GM18502 (cell line): ENCODE measurements around the gene PRDM16.

Source experiments
- ATAC-seq: cut with Tn5 transposase; IDR thresholded peaks from one replicate; pipeline ENCODE4 v1.9.1; 2021; ENCODE audit warnings: mild to moderate bottlenecking; ENCODE audit not compliant: unreplicated experiment, poor library complexity

Gene PRDM16

DNA sequence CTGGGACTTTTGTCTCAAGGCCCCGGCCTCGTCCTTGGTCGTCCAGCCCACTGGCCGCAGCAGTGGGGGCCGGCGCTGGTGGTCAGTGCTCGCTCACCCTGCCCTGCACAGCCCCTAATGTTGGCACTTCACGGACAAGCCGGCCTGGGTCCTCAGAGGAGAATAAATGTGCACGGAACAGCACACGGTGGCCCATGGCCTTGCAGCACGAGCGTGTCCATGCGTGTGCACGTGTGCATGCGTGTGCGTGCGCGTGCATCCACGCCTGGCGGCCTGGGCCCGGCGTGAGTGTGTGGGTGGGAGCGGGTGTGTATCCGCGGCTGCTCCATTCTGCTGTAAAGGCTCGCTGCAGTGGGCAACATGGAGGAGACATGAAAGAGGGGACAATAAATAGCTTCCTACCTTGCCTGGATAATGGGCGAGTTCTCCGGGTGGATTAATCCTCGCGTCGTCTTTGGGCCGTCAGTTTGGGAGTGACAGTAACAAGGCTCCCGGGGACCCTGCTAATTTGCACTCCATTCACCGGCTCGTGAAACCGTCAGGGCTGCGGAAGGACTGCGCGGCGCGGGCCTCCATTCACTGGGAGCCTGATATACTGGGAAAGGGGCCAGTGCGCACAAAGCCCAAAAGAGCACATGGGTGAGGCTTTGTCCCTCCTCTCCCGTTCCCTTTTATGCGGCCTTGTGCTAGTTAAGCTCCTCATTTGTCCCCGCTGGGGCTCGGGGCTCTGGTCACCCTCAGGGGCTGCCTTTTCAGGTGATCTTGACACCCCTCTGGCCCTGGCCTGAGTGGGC, 142.8 kb downstream of the PRDM16 start:
- no peak for ATAC-seq

GRCh38 chr1:3212453-3213355, 143.7 kb downstream of the PRDM16 start:
- ATAC-seq: no peak

DNA sequence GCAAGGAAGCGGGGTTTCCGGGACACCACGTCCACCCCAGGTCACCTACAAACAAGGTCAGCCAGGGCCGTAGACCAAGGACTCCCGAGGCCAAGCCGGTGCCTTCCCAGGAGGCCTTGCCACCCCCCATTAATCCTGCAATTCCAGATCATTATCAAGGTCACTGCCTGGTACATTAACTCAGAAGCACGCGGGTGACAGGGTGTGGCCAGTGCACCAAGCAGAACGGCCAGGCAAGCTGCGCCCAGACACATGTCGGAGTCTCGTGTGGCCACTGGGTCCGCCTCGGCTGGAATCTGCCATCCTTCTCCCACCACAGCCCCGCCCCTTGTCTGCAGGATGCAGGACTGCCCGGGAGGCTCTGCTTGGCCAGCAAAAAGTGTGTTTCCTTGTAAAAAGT, 144.7 kb downstream of the PRDM16 start:
- no peak for ATAC-seq

GRCh38 chr1:3215198-3216014, 146.4 kb downstream of the PRDM16 start:
- no peak for ATAC-seq

- ATAC-seq: no peak
Observed at GRCh38 chr1:3216015-3216391, 147.0 kb downstream of the PRDM16 start.

- no peak for ATAC-seq
Observed at GRCh38 chr1:3217181-3217641, 148.2 kb downstream of the PRDM16 start.

DNA sequence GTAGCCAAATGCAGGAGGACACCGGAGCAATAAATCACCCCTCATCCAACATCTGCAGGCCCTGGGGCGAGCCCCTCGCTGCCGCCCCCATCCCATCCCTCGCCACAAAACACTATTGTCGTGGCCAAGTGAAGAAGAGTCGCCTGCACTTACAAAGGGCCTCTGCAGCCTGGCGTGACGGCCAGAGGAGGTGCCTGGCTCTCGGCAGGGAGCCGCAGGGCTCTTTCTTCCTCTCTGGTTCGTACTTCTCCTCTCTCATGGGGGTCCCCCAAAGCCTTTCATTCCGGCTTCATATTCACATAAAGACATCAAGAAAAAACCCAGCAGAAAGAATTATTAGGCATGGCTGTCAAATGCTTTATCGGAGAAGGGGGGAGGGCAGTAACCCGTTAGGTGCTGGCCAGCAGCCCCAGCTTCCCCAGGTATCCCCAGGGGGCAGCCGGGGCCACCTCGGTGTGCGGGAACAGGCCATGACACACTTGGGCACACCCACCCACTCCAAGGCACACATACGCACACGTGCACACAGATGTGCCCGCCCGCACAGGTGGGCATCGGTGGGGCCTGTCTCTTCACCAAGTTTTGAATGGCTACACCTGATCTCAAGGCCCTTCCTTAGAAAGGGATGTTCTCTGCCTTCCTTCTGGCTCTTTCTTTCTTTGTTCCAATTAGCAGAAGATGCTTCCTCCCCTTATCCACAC, 149.1 kb downstream of the PRDM16 start:
- no peak for ATAC-seq

GRCh38 chr1:3219005-3219790, 150.2 kb downstream of the PRDM16 start:
- no peak for ATAC-seq

DNA sequence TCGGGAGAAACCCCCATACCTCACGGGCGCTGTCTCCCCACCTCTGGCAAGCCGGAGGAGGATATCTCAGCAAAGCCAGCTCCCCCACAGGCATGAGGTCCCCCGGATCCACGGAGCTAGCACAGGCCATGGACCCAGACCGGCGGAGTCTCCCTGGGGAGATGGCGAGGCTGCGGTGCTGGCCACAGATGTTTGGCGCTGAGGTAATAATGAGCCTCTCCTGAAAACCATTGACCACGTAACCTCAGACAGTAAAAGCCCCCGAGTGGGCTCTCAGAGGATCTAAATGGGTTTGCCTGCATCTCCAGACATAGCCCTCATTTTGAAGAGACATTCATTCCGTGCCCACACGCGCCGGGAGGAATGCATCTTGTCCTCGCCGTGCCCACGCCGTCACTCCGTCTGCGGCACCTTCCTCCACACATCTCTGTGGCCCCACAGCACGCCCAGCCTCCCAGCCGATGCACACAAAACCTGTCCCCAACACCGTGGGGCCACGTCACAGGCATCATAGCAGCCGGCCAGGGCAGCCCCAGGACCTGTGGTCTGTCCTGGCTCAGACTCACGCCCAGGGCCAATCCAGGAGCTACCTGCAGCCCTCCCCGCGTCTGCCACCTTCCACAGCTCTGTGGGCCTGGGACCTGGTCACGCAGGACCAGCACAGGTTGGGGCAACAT, 150.9 kb downstream of the PRDM16 start:
- ATAC-seq: no peak

DNA sequence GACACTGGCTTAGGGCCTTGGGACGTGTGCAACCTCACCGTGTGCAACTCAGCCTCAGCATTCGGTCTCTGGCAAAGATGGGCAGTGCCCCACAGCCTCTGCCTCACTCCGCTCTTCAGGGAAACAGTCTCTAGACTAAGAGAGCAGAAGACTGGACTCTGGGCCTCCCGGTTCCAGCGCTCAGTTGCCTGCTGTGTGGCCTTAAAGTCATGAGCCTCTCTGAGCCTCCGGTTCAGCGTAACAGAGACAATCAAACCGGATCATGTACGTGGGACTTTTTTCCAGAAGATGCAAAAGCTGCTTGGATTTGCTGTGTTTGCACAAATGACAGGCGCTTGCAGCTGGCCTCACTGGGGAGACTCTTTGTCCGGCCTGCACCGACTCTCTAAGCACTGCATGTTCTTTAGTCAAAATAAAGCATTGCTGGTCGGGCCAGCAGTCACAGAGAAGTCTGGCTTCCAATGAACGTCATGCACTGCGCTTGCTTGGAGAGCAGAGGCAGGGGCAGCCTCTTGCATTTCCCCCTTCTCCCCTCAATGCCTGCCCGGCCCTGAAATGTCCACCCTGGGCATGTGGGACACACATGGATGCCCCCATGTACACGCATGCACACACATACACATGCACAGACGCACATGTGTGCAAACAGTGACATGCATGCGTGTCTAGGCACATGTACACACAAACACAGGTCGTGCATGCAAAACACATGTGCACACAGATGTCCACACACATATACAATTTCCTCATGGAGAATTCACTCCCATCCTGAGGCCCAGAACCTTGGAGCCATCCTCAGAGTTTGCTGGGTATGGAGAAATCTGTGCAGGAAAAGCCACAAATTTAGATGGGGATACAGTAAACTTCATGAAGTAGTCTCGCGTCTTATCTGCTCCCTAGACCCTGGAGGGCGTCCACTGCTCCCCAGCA, 152.4 kb downstream of the PRDM16 start:
- ATAC-seq: no peak

DNA sequence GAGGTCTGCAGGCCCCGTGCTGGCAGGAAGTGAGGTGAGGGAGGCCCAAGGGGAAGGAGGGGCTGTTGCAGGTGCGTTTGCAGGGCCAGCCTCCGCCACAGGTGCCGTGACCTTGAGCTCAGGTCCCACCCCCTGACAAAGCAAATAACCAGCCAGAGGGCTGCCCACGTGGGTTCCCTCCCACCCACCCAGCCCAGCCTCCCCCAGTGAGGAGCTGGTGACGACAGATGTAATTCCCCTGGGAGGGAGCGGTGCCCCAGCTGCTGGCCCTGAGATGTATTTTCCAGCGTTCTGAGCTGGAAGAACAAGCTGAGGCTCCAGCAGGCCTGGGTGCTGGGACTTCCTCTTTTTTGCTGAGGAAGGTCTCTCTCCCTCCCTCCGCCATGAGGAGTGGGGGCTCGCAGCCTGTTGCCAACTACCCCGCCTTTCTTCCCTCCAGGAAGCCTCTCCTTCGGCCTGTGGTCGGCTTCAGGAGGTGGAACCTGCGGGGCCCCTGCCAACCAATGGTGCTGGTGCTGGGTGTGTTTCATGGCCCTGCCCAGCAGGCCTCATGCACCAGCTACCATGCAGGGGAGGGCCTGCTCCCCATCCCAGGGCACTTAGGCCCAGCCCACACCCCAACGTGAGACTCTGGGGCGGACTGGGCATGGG, 153.2 kb downstream of the PRDM16 start:
- ATAC-seq: no peak

GRCh38 chr1:3225661-3226060, 156.7 kb downstream of the PRDM16 start:
- ATAC-seq: no peak

- ATAC-seq: no peak
Observed at GRCh38 chr1:3226191-3226590, 157.2 kb downstream of the PRDM16 start.

GRCh38 chr1:3226701-3227350, 157.8 kb downstream of the PRDM16 start:
- ATAC-seq: no peak

- no peak for ATAC-seq
Observed at GRCh38 chr1:3227351-3227704, 158.3 kb downstream of the PRDM16 start.

DNA sequence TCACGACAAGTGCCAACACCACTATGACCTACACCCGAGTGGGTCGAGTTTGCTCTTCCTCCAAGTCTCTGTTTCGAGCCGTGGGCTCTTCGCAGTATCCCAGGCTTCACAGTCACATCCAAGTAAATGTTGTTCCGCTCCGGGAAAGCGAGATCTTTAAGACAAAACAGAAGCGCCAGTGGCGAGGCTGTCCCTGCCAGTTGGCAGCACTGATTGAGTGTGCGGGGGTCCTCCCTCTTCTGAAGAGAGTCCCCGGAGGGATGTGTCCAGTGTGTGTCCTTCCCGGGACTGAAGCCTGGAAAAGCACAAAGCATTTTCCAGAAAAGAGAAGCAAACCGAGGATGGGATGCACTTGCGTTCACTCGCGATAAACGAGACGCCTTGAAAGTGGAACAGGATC, 158.9 kb downstream of the PRDM16 start:
- no peak for ATAC-seq
